Endothelial cell of umbilical vein (primary cell): ENCODE results near the gene INKA2. TPM values are rescaled to one million over a fixed set of nuclear protein-coding genes. Genes with fewer than 3 reads are reported as not detected.

Experiments
- BruUV-seq: library from RNA; stranded (reverse); fragments of 400-500 nt; replicated peaks from 2 replicates; lab custom pipeline; 2021; lab: Mats Ljungman, UMichigan
- CTCF ChIA-PET: fragments of 300-600, 350-600 bp; sonication (Branson Sonifier 250); formaldehyde crosslinking; loops from one replicate; lab custom pipeline; 2021; ENCODE audit warnings: antibody characterized with exemption, inconsistent platforms; lab: Charles Lee
- POLR2A ChIA-PET: fragments of 300-600, 350-600 bp; sonication (Branson Sonifier 250); formaldehyde crosslinking; loops from one replicate; lab custom pipeline; 2021; ENCODE audit warnings: antibody characterized with exemption, inconsistent platforms; lab: Charles Lee
- DNase-seq: peaks from one replicate; pipeline ENCODE4 v3.0.0-alpha.2; 2011; ENCODE audit warnings: low read depth, low spot score
- FAIRE-seq: peaks from 2 replicates; lab custom pipeline; 2011; peaks lifted over from hg19 to GRCh38; lab: Jason Lieb, UNC
- H2AFZ ChIP-seq: 2 replicates; pipeline ENCODE4 v1.6.0; 2012; ENCODE audit warnings: low read depth, low read length, control low read depth, inconsistent platforms
- H3K27ac ChIP-seq: 2 replicates; pipeline ENCODE4 v1.5.1; 2011; ENCODE audit warnings: low read depth, mild to moderate bottlenecking, control low read depth, low read length, moderate library complexity; ENCODE audit not compliant: insufficient read depth
- H3K27me3 ChIP-seq, 2 experiments: 2 replicates each; pipeline versions ENCODE4 v1.6.0 to v1.6.1; 2011; ENCODE audit warnings: low read length in 2 of 2, mixed read lengths in 1 of 2; ENCODE audit not compliant: control insufficient read depth in 2 of 2, insufficient read depth in 2 of 2
- H3K36me3 ChIP-seq, 2 experiments: 2 replicates in 1 of 2; 3 replicates in 1 of 2; pipeline ENCODE4 v1.5.1; 2011; ENCODE audit warnings: low read length in 2 of 2, mild to moderate bottlenecking in 1 of 2, moderate library complexity in 1 of 2; ENCODE audit not compliant: control insufficient read depth in 2 of 2, insufficient read depth in 2 of 2; ENCODE audit errors: extremely low read depth in 1 of 2
- H3K4me1 ChIP-seq: 3 replicates; pipeline ENCODE4 v1.5.1; 2011; ENCODE audit warnings: mild to moderate bottlenecking, low read length; ENCODE audit not compliant: control insufficient read depth, insufficient read depth; ENCODE audit errors: extremely low read depth
- H3K4me2 ChIP-seq: 2 replicates; pipeline ENCODE4 v1.6.1; 2011; ENCODE audit warnings: low read length, control low read depth, mixed read lengths; ENCODE audit not compliant: insufficient read depth
- H3K4me3 ChIP-seq, 3 experiments: fragments of 200-600 bp in 1 of 3; sonication (generic), shearing (Covaris generic) in 1 of 3; replicated peaks in 1 of 3; 2 replicates each; pipeline ENCODE4 v1.5.1; 2011 to 2016; ENCODE audit warnings: control low read depth in 3 of 3, low read length in 3 of 3, mild to moderate bottlenecking in 2 of 3, inconsistent platforms in 1 of 3, low read depth in 1 of 3, moderate library complexity in 1 of 3; ENCODE audit not compliant: insufficient read depth in 1 of 3
- H3K79me2 ChIP-seq: 2 replicates; pipeline ENCODE4 v1.6.0; 2012; ENCODE audit warnings: low read length, inconsistent platforms; ENCODE audit not compliant: control insufficient read depth, insufficient read depth
- H3K9ac ChIP-seq: replicated peaks from 2 replicates; pipeline ENCODE3; 2011; ENCODE audit warnings: low read length, control low read depth; ENCODE audit not compliant: insufficient read depth; ENCODE audit errors: extremely low read depth
- H3K9me1 ChIP-seq: replicated peaks from 3 replicates; pipeline ENCODE4 v1.6.0; 2011; ENCODE audit warnings: mild to moderate bottlenecking, low read length; ENCODE audit not compliant: control insufficient read depth, insufficient read depth; ENCODE audit errors: extremely low read depth
- H3K9me3 ChIP-seq: replicated peaks from 2 replicates; pipeline ENCODE4 v1.5.1; 2012; ENCODE audit warnings: low read length, inconsistent platforms; ENCODE audit not compliant: control insufficient read depth, insufficient read depth
- H4K20me1 ChIP-seq: replicated peaks from 2 replicates; pipeline ENCODE3; 2011; ENCODE audit warnings: mild to moderate bottlenecking, low read length; ENCODE audit not compliant: control insufficient read depth, insufficient read depth; ENCODE audit errors: extremely low read depth
- EZH2 ChIP-seq: IDR thresholded peaks from 2 replicates; pipeline ENCODE4 v1.6.1; 2012; ENCODE audit warnings: borderline replicate concordance, low read depth, mild to moderate bottlenecking, moderate library complexity, low read length, inconsistent platforms; ENCODE audit not compliant: severe bottlenecking
- FOS ChIP-seq: IDR thresholded peaks from 2 replicates; pipeline ENCODE4 v1.6.1; 2011; ENCODE audit warnings: mild to moderate bottlenecking, low read length, moderate library complexity, borderline replicate concordance; ENCODE audit not compliant: insufficient read depth
- JUN ChIP-seq: IDR thresholded peaks from 2 replicates; pipeline ENCODE4 v1.6.1; 2011; ENCODE audit warnings: borderline replicate concordance, low read depth; ENCODE audit not compliant: insufficient read length, insufficient read depth
- MYC ChIP-seq: IDR thresholded peaks from one replicate; pipeline ENCODE4 v1.6.1; 2011; ENCODE audit warnings: mild to moderate bottlenecking, low read depth, low read length
- POLR2A ChIP-seq: IDR thresholded peaks from 2 replicates; pipeline ENCODE4 v1.6.1; 2012; ENCODE audit warnings: low read depth, mild to moderate bottlenecking, control low read depth, low read length
- POLR2AphosphoS5 ChIP-seq: IDR thresholded peaks from 2 replicates; pipeline ENCODE4 v1.6.1; 2012; ENCODE audit warnings: low read depth, mild to moderate bottlenecking, control low read depth, low read length, moderate library complexity; ENCODE audit not compliant: insufficient read depth
- dilution Hi-C: fragments of 300-500 bp; cut with MboI; formaldehyde crosslinking; loops from one replicate; pipeline ENCODE4 v1.15.0; 2019; ENCODE audit warnings: low sequenced_read_pairs; ENCODE audit not compliant: extremely low pct_ligation_motif_present
- intact Hi-C: fragments of 100-400 bp; cut with micrococcal nuclease; formaldehyde crosslinking; loops from one replicate; pipeline ENCODE4 v1.10.0; 2022
- polyA plus RNA-seq, 4 experiments: library from polyadenylated mRNA; depleted of rRNA in 3 of 4; stranded (reverse) in 3 of 4; unstranded in 1 of 4; fragments of >200 nt; gene quantifications; 2 replicates each; pipeline versions ENCODE4 v1.2.1 to v1.2.3, GENCODE V29; 2011 to 2012; ENCODE audit warnings: missing spikeins in 1 of 4
- total RNA-seq: library from RNA; stranded (reverse); gene quantifications from 2 replicates; pipeline ENCODE4 v1.2.3, GENCODE V29; 2021

INKA2 gene
- total and polyA plus RNA-seq, 2 donors (not counting 3 experiments of a cell fraction or from before 2014, with no cell fraction given), result 2.4 to 7.8 TPM

DNA sequence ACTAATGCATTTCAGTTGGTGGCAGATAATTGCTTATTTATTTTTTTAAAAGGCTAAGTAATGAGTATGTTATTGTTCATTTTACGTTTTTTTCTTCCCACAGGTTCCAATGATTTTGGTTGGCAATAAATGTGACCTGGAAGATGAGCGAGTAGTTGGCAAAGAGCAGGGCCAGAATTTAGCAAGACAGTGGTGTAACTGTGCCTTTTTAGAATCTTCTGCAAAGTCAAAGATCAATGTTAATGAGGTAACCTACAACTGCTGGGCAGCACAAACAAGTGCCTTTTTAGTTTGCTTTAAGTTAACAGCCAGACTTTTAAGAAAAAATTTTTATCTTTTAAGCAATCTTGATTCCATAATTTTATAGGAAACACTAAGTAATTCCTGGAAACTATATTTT lies 35.0 kb downstream of the INKA2 start:
- no peak overlapping the region for H2AFZ ChIP-seq
- CTCF ChIA-PET, result interaction anchor here (0.7 kb wide), 1 partner anchor 11 kb away, joined by 3 read pairs; no protein-coding TSS in a partner anchor
- H3K27ac ChIP-seq, result no peak overlapping the region
- no peak overlapping the region for H3K4me3 ChIP-seq
- BruUV-seq, result no TSS peak
- intact Hi-C loops, result no loop called here
- no peaks in the 10 kb centered on the region for H3K4me1 ChIP-seq
- H3K79me2 ChIP-seq, result no peaks in the 10 kb centered on the region
- H3K9ac ChIP-seq, result no peak overlapping the region
- peaks cover 2 to 11% of the 10 kb centered on the region in 2 experiments for H3K36me3 ChIP-seq
- H3K4me2 ChIP-seq, result no peak overlapping the region
- H3K9me1 ChIP-seq, result no peaks in the 10 kb centered on the region
- dilution Hi-C loops, result no loop called here
- no peaks in the 10 kb centered on the region for H3K9me3 ChIP-seq
- H3K27me3 ChIP-seq, result no peaks in the 10 kb centered on the region
- FAIRE-seq, result no peak
- no peaks in the 10 kb centered on the region for H4K20me1 ChIP-seq
- POLR2A ChIA-PET, result no interaction called here
- no peak for DNase-seq
- TF ChIP-seq POLR2AphosphoS5, result no peak
- TF ChIP-seq EZH2, result no peak
- no peak for TF ChIP-seq POLR2A
- TF ChIP-seq FOS, result no peak
- no peak for TF ChIP-seq JUN

DNA sequence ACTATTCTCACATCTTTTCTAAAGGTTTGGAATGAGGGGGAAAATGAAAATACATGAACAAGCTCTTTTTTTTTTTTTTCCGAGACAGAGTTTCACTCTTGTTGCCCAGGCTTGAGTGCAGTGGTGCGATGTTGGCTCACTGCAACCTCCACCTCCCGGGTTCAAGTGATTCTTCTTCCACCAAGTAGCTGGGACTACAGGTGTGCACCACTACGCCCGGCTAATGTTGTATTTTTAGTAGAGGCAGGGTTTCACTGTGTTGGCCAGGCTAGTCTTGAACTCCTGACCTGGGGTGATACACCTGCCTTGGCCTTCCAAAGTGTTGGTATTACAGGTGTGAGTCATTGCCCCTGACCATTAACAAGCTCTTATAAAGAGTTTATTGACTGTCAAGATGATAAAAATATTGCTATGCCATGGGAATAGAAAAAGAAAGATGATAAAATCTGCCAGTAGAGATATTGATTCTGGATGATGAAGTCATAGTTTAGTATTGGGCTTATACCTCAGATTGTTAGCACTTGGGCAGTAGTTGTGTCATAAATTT lies 36.6 kb downstream of the INKA2 start:
- Histone ChIP-seq H3K79me2 (no peaks in the 10 kb centered on the region), H3K9me1 (no peaks in the 10 kb centered on the region), H3K36me3 (peaks cover 4 to 9% of the 10 kb centered on the region in 2 experiments), H4K20me1 (no peaks in the 10 kb centered on the region), H3K9ac (no peak overlapping the region), H3K27me3 (no peaks in the 10 kb centered on the region), H2AFZ (no peak overlapping the region), H3K4me2 (no peak overlapping the region), H3K9me3 (no peaks in the 10 kb centered on the region), H3K27ac (no peak overlapping the region), H3K4me3 (no peak overlapping the region), H3K4me1 (no peaks in the 10 kb centered on the region)
- TF ChIP-seq MYC, result no peak
- DNase-seq, result no peak
- ChIA-PET CTCF (interaction anchor here (0.8 to 2.6 kb wide), 8 partner anchors 9 to 221 kb away, joined by 3 to 16 read pairs (median 4); no protein-coding TSS in a partner anchor), POLR2A (no interaction called here)
- BruUV-seq, result no TSS peak
- FAIRE-seq, result no peak
- dilution Hi-C loops, result no loop called here
- intact Hi-C loops, result no loop called here
